ENCODE results near the gene TNFAIP2. TPM values are rescaled to one million over a fixed set of nuclear protein-coding genes. Genes with fewer than 3 reads are reported as not detected.
A peak's percentile ranks its signal among the peaks of the same experiment; 100 is the strongest.

Gene TNFAIP2
- total and polyA plus RNA-seq, 9 of the 15 experiments (the other 6 are each of a cell fraction or from before 2014, with no cell fraction given): 22.6 to 68.6 (median 44.6) TPM

DNA sequence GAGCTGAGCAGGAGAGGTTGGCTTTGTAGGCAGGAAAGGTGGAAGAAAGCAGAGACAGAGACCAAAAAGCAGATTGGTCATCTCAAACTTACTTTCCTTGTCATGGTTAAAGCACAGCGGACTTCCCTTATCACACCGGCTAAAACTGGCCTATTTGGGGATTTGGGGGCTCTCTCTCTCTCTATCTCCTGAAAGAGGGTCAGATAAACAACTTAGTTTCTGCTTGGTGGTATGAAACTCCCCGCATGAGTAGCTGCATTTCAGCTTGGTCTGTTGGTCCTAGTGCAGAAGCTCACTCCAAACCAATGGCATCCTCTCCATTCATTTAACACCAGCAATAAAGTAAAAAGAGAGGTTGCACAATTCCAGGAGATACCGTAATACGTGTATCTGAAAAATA, 57.1 kb downstream of the TNFAIP2 start:
- Histone ChIP-seq H3K9ac (ENCODE audit: insufficient read depth in 1 of 2, low read depth in 2 of 2, low read length in 2 of 2) (no peak overlapping the region), H3K4me2 (ENCODE audit: insufficient read depth, low read length) (no peak overlapping the region), H4K20me1 (replicated peaks; ENCODE audit: control insufficient read depth, insufficient read depth, low read length) (no peaks in the 10 kb centered on the region), H3K79me2 (ENCODE audit: control insufficient read depth, insufficient read depth, low read length) (no peaks in the 10 kb centered on the region), H3K4me3 (no peak overlapping the region), H3K9me1 (ENCODE audit: control insufficient read depth, insufficient read depth, low read length) (no peaks in the 10 kb centered on the region), H2AFZ (ENCODE audit: low read depth, low read length) (0 out of 2 replicates have a peak overlapping the region, but pooled peaks have one; percentile 38), H3K4me1 (replicated peaks in 1 of 2; ENCODE audit: control insufficient read depth in 2 of 2, insufficient read depth in 2 of 2, low read length in 2 of 2) (peaks cover 0 to 3% of the 10 kb centered on the region in 2 experiments; a peak in 2 of 5 replicates), H3K27me3 (ENCODE audit: control insufficient read depth in 2 of 2, insufficient read depth in 2 of 2, low read length in 2 of 2) (no peaks in the 10 kb centered on the region), H3K36me3 (ENCODE audit: control insufficient read depth, insufficient read depth, low read length) (no peaks in the 10 kb centered on the region), H3K27ac (ENCODE audit: extremely low read depth, low read depth, low read length) (no peak overlapping the region), H3K9me3 (replicated peaks; ENCODE audit: control insufficient read depth, insufficient read depth, low read depth, low read length) (0 out of 2 replicates have a peak, but pooled peaks cover 2% of the 10 kb centered on the region)
- peak; percentile 68 for TF ChIP-seq CEBPB (tag; IDR thresholded peaks at IDR 0.05)
- TF ChIP-seq, protein P1, sequence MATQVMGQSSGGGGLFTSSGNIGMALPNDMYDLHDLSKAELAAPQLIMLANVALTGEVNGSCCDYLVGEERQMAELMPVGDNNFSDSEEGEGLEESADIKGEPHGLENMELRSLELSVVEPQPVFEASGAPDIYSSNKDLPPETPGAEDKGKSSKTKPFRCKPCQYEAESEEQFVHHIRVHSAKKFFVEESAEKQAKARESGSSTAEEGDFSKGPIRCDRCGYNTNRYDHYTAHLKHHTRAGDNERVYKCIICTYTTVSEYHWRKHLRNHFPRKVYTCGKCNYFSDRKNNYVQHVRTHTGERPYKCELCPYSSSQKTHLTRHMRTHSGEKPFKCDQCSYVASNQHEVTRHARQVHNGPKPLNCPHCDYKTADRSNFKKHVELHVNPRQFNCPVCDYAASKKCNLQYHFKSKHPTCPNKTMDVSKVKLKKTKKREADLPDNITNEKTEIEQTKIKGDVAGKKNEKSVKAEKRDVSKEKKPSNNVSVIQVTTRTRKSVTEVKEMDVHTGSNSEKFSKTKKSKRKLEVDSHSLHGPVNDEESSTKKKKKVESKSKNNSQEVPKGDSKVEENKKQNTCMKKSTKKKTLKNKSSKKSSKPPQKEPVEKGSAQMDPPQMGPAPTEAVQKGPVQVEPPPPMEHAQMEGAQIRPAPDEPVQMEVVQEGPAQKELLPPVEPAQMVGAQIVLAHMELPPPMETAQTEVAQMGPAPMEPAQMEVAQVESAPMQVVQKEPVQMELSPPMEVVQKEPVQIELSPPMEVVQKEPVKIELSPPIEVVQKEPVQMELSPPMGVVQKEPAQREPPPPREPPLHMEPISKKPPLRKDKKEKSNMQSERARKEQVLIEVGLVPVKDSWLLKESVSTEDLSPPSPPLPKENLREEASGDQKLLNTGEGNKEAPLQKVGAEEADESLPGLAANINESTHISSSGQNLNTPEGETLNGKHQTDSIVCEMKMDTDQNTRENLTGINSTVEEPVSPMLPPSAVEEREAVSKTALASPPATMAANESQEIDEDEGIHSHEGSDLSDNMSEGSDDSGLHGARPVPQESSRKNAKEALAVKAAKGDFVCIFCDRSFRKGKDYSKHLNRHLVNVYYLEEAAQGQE (IDR thresholded peaks at IDR 0.05; ENCODE audit: borderline replicate concordance): peak; percentile 32; the same call in 1 of the 2 replicates
- TF ChIP-seq, protein P1 (CRISPR knock-in tag; IDR thresholded peaks at IDR 0.05; ENCODE audit: low read depth): no peak
- no peak for TF ChIP-seq MTA1 (IDR thresholded peaks at IDR 0.05; ENCODE audit: borderline replicate concordance)
- TF ChIP-seq FOXK2 (conservative IDR thresholded peaks at IDR 0.05 in 1 of 2, IDR thresholded peaks at IDR 0.05 in 1 of 2; ENCODE audit: low read depth in 2 of 2): no peak
- intact Hi-C loops (cut with micrococcal nuclease): no loop called here
- ATAC-seq (no peak), DNase-seq (ENCODE audit: extremely low read depth in 1 of 4, low spot score in 3 of 4) (no peak), FAIRE-seq (no peak)
- ChIA-PET CTCF (ENCODE audit: low intra/inter-chr PET ratio) (no interaction called here), POLR2A (no interaction called here)
- BruUV-seq (replicated peaks): no TSS peak
- in situ Hi-C loops (cut with MboI): no loop called here
- WGBS (ENCODE audit: insufficient coverage, low coverage, missing lambda C conversion rate): 15% methylated on average over 5 of the region's 5 CpGs

All from K562 (cell line).